ENCODE data around the gene LHFPL6. TPM values are rescaled to one million over a fixed set of nuclear protein-coding genes. Genes with fewer than 3 reads are reported as not detected.

LHFPL6 gene
- total RNA-seq, 1 donor from 2014 or later, result 37.7 TPM

DNA sequence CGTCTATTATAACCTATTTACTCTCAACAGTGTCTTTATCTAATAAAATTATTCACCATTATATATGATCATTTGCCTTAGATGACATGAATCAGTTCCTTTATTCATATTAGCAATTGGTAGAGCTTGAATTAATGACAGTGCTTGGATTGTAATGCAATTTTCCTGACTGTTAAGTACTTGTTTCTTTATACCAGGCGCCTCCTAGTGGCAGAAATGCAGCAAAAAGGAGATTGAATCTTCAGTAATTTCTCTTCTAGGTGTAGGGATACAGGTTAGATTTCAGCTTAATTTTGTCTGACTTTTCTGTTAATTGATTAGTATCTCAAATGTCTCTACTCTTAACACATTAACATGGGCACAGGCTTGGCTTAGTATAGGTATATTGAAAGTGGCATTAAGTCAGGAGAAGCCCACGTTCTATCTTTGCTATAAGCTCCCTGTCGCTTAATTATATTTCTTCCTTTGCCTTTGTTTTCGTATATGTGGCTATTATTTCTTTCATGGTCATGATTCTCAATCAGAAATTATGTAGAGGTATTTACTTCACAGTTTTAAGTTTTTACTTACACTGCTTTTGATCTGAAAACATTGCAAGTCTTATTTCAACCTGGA, 9.1 kb upstream of the LHFPL6 start:
- Mint-ChIP-seq H3K27me3 (ENCODE audit: low read depth) (no peaks in the 10 kb centered on the region), H3K36me3 (ENCODE audit: low read depth) (no peaks in the 10 kb centered on the region), H3K9me3 (no peaks in the 10 kb centered on the region)

DNA sequence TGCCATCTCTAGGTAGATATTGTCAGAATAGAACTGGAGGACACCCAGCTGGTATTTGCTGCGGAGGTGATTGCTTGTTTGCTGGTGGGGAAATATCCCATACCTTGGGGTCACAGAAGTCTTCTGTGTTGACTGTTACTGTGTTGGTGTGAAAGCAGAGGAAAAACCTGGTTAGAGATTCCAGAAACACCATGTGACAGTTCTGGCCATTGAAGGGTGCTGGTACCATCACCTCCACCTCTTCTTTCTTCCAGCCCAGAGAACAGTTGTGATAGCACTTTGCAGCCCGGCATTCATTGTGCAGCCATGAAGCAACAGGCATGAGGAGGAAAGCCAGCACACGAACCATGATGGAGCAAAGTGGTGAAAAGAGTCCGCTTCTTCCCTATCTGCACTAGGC, 4.9 kb upstream of the LHFPL6 start:
- Mint-ChIP-seq H3K4me1 (peaks cover 17% of the 10 kb centered on the region), H3K9me3 (no peaks in the 10 kb centered on the region), H3K4me3 (peak overlapping the region; percentile 42), H3K27me3 (ENCODE audit: low read depth) (no peaks in the 10 kb centered on the region), H3K36me3 (ENCODE audit: low read depth) (no peaks in the 10 kb centered on the region), H3K27ac (ENCODE audit: unreplicated experiment) (no peak overlapping the region)
- no peak for DNase-seq (ENCODE audit: low read depth, low spot score)
- TF ChIP-seq, protein P1, sequence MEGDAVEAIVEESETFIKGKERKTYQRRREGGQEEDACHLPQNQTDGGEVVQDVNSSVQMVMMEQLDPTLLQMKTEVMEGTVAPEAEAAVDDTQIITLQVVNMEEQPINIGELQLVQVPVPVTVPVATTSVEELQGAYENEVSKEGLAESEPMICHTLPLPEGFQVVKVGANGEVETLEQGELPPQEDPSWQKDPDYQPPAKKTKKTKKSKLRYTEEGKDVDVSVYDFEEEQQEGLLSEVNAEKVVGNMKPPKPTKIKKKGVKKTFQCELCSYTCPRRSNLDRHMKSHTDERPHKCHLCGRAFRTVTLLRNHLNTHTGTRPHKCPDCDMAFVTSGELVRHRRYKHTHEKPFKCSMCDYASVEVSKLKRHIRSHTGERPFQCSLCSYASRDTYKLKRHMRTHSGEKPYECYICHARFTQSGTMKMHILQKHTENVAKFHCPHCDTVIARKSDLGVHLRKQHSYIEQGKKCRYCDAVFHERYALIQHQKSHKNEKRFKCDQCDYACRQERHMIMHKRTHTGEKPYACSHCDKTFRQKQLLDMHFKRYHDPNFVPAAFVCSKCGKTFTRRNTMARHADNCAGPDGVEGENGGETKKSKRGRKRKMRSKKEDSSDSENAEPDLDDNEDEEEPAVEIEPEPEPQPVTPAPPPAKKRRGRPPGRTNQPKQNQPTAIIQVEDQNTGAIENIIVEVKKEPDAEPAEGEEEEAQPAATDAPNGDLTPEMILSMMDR (conservative IDR thresholded peaks at IDR 0.05), result no peak

More for the DNA sequence above, 9.1 kb upstream of the LHFPL6 start:
- H3K27ac Mint-ChIP-seq (ENCODE audit: unreplicated experiment), result no peak overlapping the region
- TF ChIP-seq, protein P1 (conservative IDR thresholded peaks at IDR 0.05), result peak; percentile 93
- peak; percentile 71 for DNase-seq (ENCODE audit: low read depth, low spot score)
- peaks cover 9% of the 10 kb centered on the region for H3K4me1 Mint-ChIP-seq
- no peak overlapping the region for H3K4me3 Mint-ChIP-seq

DNA sequence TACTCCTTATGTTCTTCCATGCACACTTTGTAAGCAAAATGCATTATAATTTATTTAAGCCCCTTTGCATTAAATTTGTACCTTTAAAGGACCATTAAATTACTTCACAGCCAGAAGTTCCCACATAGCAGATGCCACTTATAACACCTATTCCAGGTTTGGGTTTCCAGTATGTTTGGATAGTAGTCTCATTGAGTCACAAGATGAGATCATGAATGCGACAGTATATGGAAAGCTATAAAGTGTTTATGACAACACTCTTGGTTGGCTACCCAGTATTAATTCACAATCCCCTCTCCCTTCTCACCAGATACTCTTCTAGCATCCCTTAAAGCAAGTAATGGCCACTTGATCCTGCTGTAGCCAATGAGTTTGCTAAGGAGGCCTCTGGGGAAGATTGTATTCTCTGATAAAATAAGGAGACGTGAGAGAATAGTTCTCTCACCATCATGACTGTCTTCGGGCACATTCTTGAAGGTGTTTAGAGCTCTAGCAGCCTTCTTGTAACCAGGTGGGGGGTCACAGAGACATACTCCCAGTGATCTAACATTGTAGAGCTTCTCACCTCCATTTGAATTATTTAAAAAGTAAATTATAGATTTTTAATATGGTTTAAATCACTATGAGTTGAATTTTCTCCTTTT, 2.8 kb upstream of the LHFPL6 start:
- Mint-ChIP-seq H3K9me3 (no peaks in the 10 kb centered on the region), H3K4me3 (peak overlapping the region; percentile 10), H3K27ac (ENCODE audit: unreplicated experiment) (no peak overlapping the region), H3K36me3 (ENCODE audit: low read depth) (peaks cover 2% of the 10 kb centered on the region), H3K4me1 (peaks cover 25% of the 10 kb centered on the region), H3K27me3 (ENCODE audit: low read depth) (no peaks in the 10 kb centered on the region)
- TF ChIP-seq, protein P1 (conservative IDR thresholded peaks at IDR 0.05), result no peak
- no peak for DNase-seq (ENCODE audit: low read depth, low spot score)

DNA sequence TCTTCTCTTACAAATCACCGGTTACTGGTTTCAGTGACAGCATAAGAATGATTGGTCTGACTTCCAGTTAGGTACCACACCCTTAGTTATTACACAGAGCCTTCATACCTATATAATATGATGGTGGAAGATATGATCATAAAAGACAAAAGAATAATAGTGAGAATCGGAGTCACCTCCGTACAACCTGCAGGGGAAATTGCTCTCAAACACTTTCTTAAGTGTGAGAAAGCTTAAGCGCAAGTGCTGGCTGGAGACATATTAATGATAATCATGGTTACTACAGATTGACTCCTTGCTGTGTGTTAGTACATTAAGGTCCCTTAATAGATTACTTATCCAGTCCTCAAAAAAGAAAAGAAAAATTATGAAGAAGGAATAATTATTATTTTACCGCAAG, 1.8 kb upstream of the LHFPL6 start:
- H3K27ac Mint-ChIP-seq (ENCODE audit: unreplicated experiment), result no peak overlapping the region
- H3K4me3 Mint-ChIP-seq, result peak overlapping the region; percentile 91
- peaks cover 6% of the 10 kb centered on the region for H3K36me3 Mint-ChIP-seq (ENCODE audit: low read depth)
- TF ChIP-seq, protein P1 (conservative IDR thresholded peaks at IDR 0.05), result no peak
- H3K9me3 Mint-ChIP-seq, result no peaks in the 10 kb centered on the region
- DNase-seq (ENCODE audit: low read depth, low spot score), result no peak
- peaks cover 35% of the 10 kb centered on the region for H3K4me1 Mint-ChIP-seq
- H3K27me3 Mint-ChIP-seq (ENCODE audit: low read depth), result no peaks in the 10 kb centered on the region

DNA sequence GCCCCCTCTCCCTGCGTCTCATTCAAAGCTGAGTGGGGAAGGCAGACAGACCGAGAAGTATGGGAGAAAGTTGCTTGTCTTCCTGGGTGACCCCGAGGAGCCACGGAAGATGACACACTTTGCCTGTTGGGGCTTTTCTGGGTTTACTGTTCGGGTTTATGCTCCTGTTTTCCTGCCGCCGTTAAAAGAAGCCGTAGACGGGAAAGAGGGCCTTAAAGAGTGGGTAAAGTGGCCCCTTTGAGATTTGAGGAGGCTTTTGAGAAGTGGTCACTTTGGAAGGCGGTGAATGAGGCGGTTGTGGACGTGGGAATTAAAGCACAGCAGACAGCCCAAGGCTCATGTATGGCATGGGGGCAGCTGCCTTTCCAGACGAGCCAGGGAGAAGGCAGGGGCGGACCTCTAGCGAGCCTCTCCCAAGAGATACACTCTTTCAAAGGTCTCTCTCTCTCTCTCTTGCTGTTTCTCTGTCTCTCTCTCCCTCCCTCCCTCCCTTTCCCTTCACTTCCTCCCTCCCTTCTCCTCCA, 493 bp upstream of the LHFPL6 start:
- peak overlapping the region; percentile 27 for H3K27ac Mint-ChIP-seq (ENCODE audit: unreplicated experiment)
- peaks cover 45% of the 10 kb centered on the region for H3K4me1 Mint-ChIP-seq
- H3K4me3 Mint-ChIP-seq, result peak overlapping the region; percentile 91
- TF ChIP-seq, protein P1 (conservative IDR thresholded peaks at IDR 0.05), result no peak
- peak; percentile 16 for DNase-seq (ENCODE audit: low read depth, low spot score)
- H3K27me3 Mint-ChIP-seq (ENCODE audit: low read depth), result no peaks in the 10 kb centered on the region
- no peaks in the 10 kb centered on the region for H3K9me3 Mint-ChIP-seq
- H3K36me3 Mint-ChIP-seq (ENCODE audit: low read depth), result peaks cover 6% of the 10 kb centered on the region

All from neural crest cell (in vitro differentiated cells).